ENCODE results near the gene MTHFD2L.

GRCh38 chr4:74146581-74147129, 11.3 kb upstream of the MTHFD2L start:
- TF ChIP-seq POLR2AphosphoS5 (IDR thresholded peaks at IDR 0.05; ENCODE audit: low read length): no peak
- TF ChIP-seq DPF2 (IDR thresholded peaks at IDR 0.05): no peak
- TF ChIP-seq, protein P1, sequence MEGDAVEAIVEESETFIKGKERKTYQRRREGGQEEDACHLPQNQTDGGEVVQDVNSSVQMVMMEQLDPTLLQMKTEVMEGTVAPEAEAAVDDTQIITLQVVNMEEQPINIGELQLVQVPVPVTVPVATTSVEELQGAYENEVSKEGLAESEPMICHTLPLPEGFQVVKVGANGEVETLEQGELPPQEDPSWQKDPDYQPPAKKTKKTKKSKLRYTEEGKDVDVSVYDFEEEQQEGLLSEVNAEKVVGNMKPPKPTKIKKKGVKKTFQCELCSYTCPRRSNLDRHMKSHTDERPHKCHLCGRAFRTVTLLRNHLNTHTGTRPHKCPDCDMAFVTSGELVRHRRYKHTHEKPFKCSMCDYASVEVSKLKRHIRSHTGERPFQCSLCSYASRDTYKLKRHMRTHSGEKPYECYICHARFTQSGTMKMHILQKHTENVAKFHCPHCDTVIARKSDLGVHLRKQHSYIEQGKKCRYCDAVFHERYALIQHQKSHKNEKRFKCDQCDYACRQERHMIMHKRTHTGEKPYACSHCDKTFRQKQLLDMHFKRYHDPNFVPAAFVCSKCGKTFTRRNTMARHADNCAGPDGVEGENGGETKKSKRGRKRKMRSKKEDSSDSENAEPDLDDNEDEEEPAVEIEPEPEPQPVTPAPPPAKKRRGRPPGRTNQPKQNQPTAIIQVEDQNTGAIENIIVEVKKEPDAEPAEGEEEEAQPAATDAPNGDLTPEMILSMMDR (IDR thresholded peaks at IDR 0.05 in 2 of 3, conservative IDR thresholded peaks at IDR 0.05 in 1 of 3; ENCODE audit: control insufficient read depth in 2 of 3, extremely low read depth in 1 of 3, insufficient read depth in 1 of 3, low read depth in 3 of 3, low read length in 3 of 3): no peak
